Esophagus (tissue), 2 donors: ENCODE measurements around the gene PREX1. TPM values are rescaled to one million over a fixed set of nuclear protein-coding genes. Genes with fewer than 3 reads are reported as not detected.

Source experiments
- H3K27ac ChIP-seq, 2 donors: one replicate each; pipeline ENCODE4 v1.5.1; 2013; ENCODE audit warnings: low read depth in 2 of 2, mild to moderate bottlenecking in 2 of 2, inconsistent platforms in 1 of 2, low read length in 1 of 2, moderate library complexity in 1 of 2
- H3K27me3 ChIP-seq, 2 donors: one replicate each; pipeline ENCODE4 v1.6.1; 2013; ENCODE audit warnings: low read length in 2 of 2, control low read depth in 1 of 2, mild to moderate bottlenecking in 1 of 2; ENCODE audit not compliant: insufficient read depth in 2 of 2, control insufficient read depth in 1 of 2
- H3K36me3 ChIP-seq, 2 donors: one replicate each; pipeline ENCODE4 v1.6.1; 2013; ENCODE audit warnings: low read length in 1 of 2; ENCODE audit not compliant: control insufficient read depth in 2 of 2, insufficient read depth in 2 of 2
- H3K4me1 ChIP-seq, 2 donors: one replicate each; pipeline ENCODE4 v1.6.1; 2013; ENCODE audit warnings: low read length in 1 of 2; ENCODE audit not compliant: control insufficient read depth in 2 of 2, insufficient read depth in 2 of 2
- H3K4me3 ChIP-seq, 2 donors: one replicate each; pipeline ENCODE4 v1.5.1; 2013; ENCODE audit warnings: low read length in 2 of 2, mild to moderate bottlenecking in 2 of 2, low read depth in 1 of 2, moderate library complexity in 1 of 2
- H3K9me3 ChIP-seq, 2 donors: one replicate each; pipeline ENCODE4 v1.6.1; 2013; ENCODE audit warnings: mild to moderate bottlenecking in 2 of 2, low read depth in 1 of 2, low read length in 1 of 2, moderate library complexity in 1 of 2; ENCODE audit not compliant: control insufficient read depth in 2 of 2, insufficient read depth in 1 of 2
- WGBS, 2 donors: extraction: QIAGEN DNeasy Blood & Tissue Kit; methylation state at CpG; one replicate each; pipeline ENCODE4 v1.1.7; 2013; 5-methylcytosine and 5-hydroxymethylcytosine counted together
- polyA plus RNA-seq, 2 donors: library from polyadenylated mRNA; stranded (reverse); fragments of 200-250 nt; gene quantifications; one replicate each; pipeline ENCODE4 v1.2.3, GENCODE V29; 2013
- donor health status: healthy with polysubstance abuse.
- donor health status: Bipolar disorder and iron deficiency.

PREX1 gene
- polyA plus RNA-seq, 2 donors = 2.5 to 3.0 TPM

DNA sequence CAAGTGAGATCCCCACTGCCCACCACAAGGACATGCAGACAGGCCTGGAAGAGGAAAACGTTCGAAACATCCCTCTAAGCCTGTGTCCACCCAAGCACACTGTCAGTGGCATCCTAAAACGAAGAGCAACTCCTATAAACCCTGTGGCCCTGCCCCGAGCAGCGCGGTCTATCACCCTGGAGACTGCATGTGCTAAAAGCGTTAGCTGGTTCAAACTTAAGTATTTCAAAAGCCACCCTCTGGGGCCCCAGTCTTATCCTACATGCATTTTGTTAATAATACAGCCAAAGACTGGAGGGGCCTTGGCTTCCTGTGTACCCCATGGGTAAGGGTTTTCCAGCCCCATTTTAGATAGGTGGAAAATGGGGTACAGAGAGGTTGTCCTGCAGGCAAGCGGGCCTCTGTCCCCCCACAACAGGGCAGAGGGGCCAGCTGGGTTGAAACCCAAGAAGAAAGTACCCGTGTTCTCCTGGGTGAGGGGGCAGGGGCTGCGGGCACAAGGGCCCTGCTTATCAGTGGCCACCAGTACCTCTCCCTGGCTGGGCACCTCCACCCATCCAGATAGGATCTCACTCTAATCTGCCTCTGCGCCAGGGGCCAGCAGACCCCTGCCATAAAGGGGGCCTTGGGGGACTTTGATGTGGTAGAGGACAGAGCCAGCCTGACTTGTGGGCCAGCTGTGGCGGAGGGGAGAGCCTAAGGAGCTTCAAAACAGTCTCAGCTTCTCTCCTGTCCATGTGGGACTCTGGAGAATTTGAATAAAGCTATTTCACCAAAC is 28.3 kb downstream of the PREX1 start:
- H3K27ac ChIP-seq = no peak overlapping the region
- H3K4me3 ChIP-seq = no peak overlapping the region
- WGBS, 2 donors = 70 to 81% methylated on average over 12 of the region's 12 CpGs
- H3K9me3 ChIP-seq = peaks cover 0 to 3% of the 10 kb centered on the region in 2 donors
- H3K36me3 ChIP-seq = peaks cover 0 to 3% of the 10 kb centered on the region in 2 donors
- H3K27me3 ChIP-seq = no peaks in the 10 kb centered on the region
- no peaks in the 10 kb centered on the region for H3K4me1 ChIP-seq

DNA sequence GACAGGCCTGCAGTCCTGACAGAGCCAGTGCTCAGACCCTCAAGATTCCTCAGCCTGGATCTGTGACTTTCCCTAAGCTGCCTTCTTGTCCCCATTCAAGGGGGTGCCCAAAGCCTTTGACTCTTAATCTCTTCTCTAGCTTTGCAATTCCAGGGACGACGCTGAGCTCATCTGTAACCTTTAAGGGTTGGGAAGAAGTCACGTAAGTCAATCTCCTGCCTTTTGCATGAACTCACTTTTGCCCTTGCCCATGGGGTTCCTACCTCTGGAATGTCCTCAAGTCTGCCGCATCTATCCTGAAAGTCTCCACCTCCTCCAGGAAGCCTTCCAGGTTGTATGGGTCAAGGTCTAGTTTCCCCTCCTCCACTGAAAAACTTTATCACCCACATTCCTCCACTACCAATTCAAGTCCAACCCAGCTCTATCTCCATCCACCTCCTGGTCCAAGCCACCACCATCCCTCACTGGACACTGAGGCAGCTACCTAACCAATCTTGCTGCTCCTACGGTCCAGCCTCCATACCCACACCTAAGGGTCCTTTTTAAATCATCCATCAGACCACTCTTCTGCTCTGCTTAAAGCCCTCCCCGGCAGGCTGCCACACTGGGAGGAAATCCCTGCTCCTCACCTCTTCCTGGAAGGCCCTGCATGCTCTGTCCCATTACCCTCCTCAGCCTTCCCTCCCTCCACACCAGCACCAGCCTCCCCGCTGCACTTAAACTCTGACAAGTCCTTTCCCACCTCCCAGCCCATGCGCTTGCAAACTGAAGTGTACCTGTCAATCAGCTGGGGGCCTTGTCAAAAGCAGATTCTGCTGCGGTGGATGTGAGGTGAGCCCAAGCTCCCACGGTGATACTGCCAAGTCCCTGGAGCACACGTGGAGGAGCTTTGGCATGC is 29.7 kb downstream of the PREX1 start:
- H3K27ac ChIP-seq = no peak overlapping the region
- WGBS, 2 donors = 76% methylated on average over 11 of the region's 11 CpGs

DNA sequence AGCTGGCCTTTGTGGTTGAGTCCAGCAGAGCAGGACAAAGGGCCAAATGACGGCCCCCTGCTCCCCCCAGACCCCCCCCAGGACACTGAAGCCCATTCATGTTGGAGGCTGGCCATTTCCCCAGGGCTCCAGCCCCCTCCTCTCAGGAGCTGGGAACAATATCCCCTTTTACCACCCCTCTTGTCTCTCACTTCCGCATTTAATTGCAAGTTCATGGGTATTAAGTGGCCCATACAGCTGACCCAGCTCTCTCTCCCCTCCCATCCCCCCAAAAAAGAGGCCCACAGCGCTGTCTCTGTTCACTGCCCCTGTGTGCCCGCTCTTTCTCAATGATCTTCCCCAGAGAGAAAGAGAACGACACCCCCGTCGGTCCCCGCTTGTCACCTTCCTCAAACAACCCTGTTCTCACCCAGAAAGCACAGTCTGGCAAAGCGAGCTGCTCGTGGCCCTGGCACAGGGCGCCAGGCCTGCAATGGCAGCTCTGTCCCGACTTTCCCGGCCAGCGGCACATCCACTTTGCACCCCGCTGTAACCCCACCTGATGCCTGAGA is 30.4 kb downstream of the PREX1 start:
- Histone ChIP-seq H3K4me3 (no peak overlapping the region), H3K27ac (no peak overlapping the region), H3K4me1 (no peaks in the 10 kb centered on the region), H3K36me3 (no peaks in the 10 kb centered on the region), H3K27me3 (peaks cover 0 to 3% of the 10 kb centered on the region in 2 donors), H3K9me3 (no peaks in the 10 kb centered on the region)
- 77 to 80% methylated on average over 15 of the region's 15 CpGs for WGBS, 2 donors

More for the DNA sequence above, 29.7 kb downstream of the PREX1 start:
- peaks cover 0 to 3% of the 10 kb centered on the region in 2 donors for H3K27me3 ChIP-seq
- H3K36me3 ChIP-seq = no peaks in the 10 kb centered on the region
- H3K9me3 ChIP-seq = no peaks in the 10 kb centered on the region
- no peaks in the 10 kb centered on the region for H3K4me1 ChIP-seq
- H3K4me3 ChIP-seq = no peak overlapping the region

DNA sequence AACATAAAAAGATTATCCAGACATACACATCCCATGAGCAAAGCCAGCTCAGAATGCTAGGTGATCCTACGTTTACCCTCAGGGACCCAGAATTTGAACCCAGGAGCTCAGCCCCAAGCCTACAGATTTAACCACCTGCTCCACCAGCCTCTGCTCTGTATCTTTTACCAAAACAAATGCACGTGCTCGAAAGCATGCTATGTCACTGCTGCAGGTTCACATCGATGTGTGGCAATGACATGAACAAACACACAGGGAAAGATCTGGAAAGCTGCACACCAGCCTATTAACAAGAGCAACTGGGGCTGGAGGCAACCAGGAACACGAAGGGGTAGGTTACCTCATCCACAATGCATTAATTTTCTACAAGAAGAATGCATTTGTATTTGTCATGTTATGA is 32.1 kb downstream of the PREX1 start:
- Histone ChIP-seq H3K27ac (no peak overlapping the region), H3K9me3 (no peaks in the 10 kb centered on the region), H3K4me3 (no peak overlapping the region), H3K36me3 (no peaks in the 10 kb centered on the region), H3K27me3 (peaks cover 0 to 3% of the 10 kb centered on the region in 2 donors), H3K4me1 (peaks cover 3% of the 10 kb centered on the region in 2 donors)
- WGBS, 2 donors = 37 to 49% methylated on average over 5 of the region's 5 CpGs

DNA sequence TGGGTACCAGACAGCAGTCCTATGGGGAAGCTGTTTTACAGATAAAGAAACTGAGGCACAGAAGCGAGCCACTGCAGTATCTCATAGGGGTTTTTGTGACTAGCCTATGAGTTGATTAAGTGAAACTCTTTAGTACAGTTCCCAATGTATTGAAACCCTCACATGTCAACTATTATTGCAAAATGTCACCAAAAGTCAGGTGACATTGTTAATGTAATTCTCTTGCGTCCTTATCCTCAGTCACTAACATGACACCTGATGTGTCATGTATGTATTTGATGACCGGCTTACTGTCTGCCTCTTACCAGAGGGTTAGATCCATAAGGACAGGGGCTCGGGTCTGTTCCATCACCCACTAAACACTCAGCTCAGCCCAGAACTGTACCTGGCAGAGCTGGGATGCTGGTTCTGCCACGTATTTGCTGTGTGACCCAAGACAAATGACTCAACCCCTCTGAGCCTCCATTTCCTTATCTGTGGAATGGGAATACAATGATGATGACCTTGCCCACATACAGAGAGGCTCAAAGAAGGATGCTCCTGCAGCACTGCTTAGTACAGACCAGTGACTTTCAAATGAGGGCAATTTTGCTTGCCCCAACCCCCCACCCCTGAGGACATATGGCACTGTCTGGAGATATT is 32.9 kb downstream of the PREX1 start:
- no peak overlapping the region for H3K27ac ChIP-seq
- peaks cover 0 to 3% of the 10 kb centered on the region in 2 donors for H3K27me3 ChIP-seq
- no peaks in the 10 kb centered on the region for H3K36me3 ChIP-seq
- H3K4me3 ChIP-seq = no peak overlapping the region
- H3K9me3 ChIP-seq = no peaks in the 10 kb centered on the region
- peaks cover 3% of the 10 kb centered on the region in 2 donors for H3K4me1 ChIP-seq
- 77 to 78% methylated on average over 5 of the region's 5 CpGs for WGBS, 2 donors

DNA sequence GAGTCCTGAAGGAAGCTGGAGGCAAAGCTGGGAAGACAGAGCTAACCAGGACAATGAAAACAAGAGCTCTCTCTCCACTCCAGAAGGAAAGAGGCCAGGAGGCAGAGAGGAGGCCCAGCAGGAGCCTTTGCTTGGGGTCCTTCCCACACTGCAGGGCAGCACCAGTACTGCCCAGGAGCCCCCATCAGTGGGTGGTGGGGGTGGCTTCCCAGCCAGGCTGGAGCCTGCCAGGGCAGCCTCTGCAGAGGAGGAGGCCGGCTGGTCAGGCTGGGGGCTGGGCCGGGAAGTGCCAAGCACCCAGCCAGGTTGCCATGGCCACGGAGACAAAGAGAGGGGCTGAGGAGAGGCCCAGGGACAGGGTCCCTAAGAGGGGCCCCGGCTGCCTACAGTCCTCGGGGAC is 33.4 kb downstream of the PREX1 start:
- H3K4me1 ChIP-seq = peaks cover 3% of the 10 kb centered on the region in 2 donors
- no peaks in the 10 kb centered on the region for H3K36me3 ChIP-seq
- H3K27ac ChIP-seq = no peak overlapping the region
- H3K27me3 ChIP-seq = peaks cover 0 to 3% of the 10 kb centered on the region in 2 donors
- no peak overlapping the region for H3K4me3 ChIP-seq
- WGBS, 2 donors = 39 to 47% methylated on average over 5 of the region's 5 CpGs
- no peaks in the 10 kb centered on the region for H3K9me3 ChIP-seq

DNA sequence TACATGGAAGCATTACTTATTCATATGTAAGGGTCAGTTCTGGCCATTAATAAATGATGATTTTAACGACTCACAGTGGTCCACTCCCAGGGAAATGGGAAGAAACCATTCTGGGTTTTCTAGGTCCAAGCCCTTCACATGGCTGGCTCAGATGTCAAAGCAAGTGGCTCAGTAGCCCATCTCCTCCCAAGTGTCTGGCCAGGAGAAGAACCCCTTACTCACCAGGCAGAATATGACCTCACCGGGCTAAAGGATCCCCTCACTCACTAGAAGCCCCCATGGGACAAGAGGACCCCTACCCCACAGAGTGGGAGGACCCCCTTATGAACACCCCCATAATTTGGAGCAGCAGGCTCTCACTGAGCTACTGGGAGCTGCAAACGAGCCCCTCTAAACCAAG is 34.0 kb downstream of the PREX1 start:
- Histone ChIP-seq H3K4me3 (no peak overlapping the region), H3K4me1 (peaks cover 3% of the 10 kb centered on the region in 2 donors)

DNA sequence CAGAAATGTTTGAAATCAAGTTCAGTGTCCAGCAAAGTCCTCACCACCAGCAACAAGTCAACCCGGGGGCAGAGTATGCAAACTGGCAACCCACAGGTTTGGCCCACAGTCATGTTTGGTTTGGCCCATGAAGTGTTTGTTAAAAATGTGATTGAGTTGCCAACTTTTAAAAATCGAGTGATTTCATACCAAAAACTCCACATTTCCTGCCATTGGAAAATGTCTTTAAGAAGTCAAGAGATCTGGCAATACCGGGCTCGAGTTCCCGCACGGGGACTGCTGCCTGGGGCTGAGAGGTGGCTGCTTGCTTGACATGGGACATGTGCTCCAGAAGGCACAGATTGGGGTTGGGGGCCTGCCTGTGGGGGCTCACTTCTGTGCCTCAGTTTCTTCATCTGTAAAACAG is 36.1 kb downstream of the PREX1 start:
- 25 to 35% methylated on average over 6 of the region's 6 CpGs for WGBS, 2 donors
- Histone ChIP-seq H3K4me1 (peaks cover 3% of the 10 kb centered on the region in 2 donors), H3K9me3 (no peaks in the 10 kb centered on the region), H3K27me3 (peaks cover 0 to 3% of the 10 kb centered on the region in 2 donors), H3K4me3 (no peak overlapping the region), H3K36me3 (no peaks in the 10 kb centered on the region), H3K27ac (no peak overlapping the region)

More for the DNA sequence above, 34.0 kb downstream of the PREX1 start:
- no peaks in the 10 kb centered on the region for H3K9me3 ChIP-seq
- H3K36me3 ChIP-seq = no peaks in the 10 kb centered on the region
- 72 to 76% methylated on average over 3 of the region's 3 CpGs for WGBS, 2 donors
- H3K27ac ChIP-seq = no peak overlapping the region
- peaks cover 0 to 3% of the 10 kb centered on the region in 2 donors for H3K27me3 ChIP-seq

DNA sequence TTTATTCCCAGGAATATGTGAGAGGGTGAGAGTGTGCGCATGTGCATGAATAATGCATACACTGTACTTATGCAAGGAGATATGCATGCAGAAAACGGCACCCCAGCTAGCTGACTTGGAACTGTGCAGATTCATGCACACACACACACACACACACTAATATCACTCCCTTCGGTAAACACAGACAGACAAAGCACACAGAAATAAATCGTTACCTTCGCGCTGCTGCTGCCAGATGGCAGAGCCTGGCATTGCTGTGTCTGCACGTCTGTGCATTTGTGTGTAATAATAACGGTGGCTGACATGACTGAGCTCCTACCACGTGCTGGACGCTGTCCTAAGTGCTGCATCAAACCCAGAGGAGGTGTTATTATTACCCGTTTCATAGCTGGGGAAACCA is 36.8 kb downstream of the PREX1 start:
- Histone ChIP-seq H3K4me3 (no peak overlapping the region), H3K36me3 (no peaks in the 10 kb centered on the region), H3K27ac (no peak overlapping the region), H3K4me1 (peaks cover 3% of the 10 kb centered on the region in 2 donors), H3K27me3 (peaks cover 0 to 3% of the 10 kb centered on the region in 2 donors), H3K9me3 (no peaks in the 10 kb centered on the region)
- WGBS, 2 donors = 26 to 27% methylated on average over 11 of the region's 11 CpGs
